ENCODE data around the gene MFSD2B.

The MFSD2B gene

GRCh38 chr2:24050041-24050979 is 40.4 kb downstream of the MFSD2B start:
- no peak for DNase-seq (ENCODE audit: low read depth)

GRCh38 chr2:24051833-24052232 is 41.9 kb downstream of the MFSD2B start:
- DNase-seq (ENCODE audit: low read depth), result no peak

GRCh38 chr2:24052951-24053350 is 43.1 kb downstream of the MFSD2B start:
- DNase-seq (ENCODE audit: low read depth), result no peak

GRCh38 chr2:24054366-24055010 is 44.6 kb downstream of the MFSD2B start:
- no peak for DNase-seq (ENCODE audit: low read depth)

GRCh38 chr2:24055750-24056149 is 45.9 kb downstream of the MFSD2B start:
- DNase-seq (ENCODE audit: low read depth), result no peak

- DNase-seq (ENCODE audit: low read depth), result no peak
Measured at GRCh38 chr2:24058564-24059271, 48.8 kb downstream of the MFSD2B start.

GRCh38 chr2:24065341-24065740 is 55.5 kb downstream of the MFSD2B start:
- no peak for DNase-seq (ENCODE audit: low read depth)

GRCh38 chr2:24072259-24072658 is 62.4 kb downstream of the MFSD2B start:
- no peak for DNase-seq (ENCODE audit: low read depth)

- DNase-seq (ENCODE audit: low read depth), result no peak
Measured at GRCh38 chr2:24073816-24074215, 63.9 kb downstream of the MFSD2B start.

GRCh38 chr2:24075259-24075658 is 65.4 kb downstream of the MFSD2B start:
- DNase-seq (ENCODE audit: low read depth), result no peak

Measured in non-pigmented ciliary epithelial cell (primary cell).